Measurements from ENCODE around the gene TGM1. TPM values are rescaled to one million over a fixed set of nuclear protein-coding genes. Genes with fewer than 3 reads are reported as not detected.
A peak's percentile ranks its signal among the peaks of the same experiment; 100 is the strongest.

The TGM1 gene
- total and polyA plus RNA-seq, 4 experiments from 2014 or later, result 0.11 to 16.1 (median 5.5) TPM

DNA sequence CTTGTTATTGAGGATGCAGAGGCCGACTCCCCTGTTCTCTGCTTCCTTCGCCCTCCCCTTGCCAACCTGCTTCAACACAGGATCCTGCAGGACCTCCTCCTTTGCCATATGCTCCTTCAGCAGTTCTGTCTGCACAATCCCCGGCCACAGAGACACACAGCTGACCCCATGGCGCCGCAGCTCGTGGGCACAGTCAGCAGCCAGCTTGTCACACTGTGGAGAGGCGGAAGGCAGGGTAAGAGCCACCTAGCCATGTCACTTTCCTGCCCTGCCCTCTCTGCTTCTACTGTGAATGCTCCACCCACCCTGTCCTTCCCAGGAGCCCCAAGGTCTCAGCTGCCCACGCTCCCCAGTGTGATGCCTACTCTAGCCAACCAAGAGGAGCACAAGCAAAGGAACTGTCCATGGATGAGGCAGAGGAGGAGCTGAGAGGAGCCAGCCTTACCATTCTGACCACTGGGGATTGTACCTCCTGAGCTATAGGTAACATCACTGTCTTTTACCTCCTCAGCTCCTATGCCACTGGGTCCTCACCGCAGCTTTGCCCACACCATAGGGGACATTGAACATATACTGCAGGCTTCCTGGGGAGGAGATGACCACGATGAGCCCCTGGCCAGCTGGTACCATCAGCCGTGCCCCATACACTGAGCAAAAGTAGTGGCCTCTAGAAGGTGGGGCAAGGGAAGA lies 29.3 kb upstream of the TGM1 start:
- POLR2A ChIA-PET (ENCODE audit: partially characterized antibody), result interaction anchor here (1.1 to 1.7 kb wide), 2 partner anchors 50 to 212 kb away, joined by 3 to 6 read pairs; partner anchors contain the start of gene TINF2
- intact Hi-C loops (cut with micrococcal nuclease), result no loop called here

GRCh38 chr14:24291446-24292117 lies 28.6 kb upstream of the TGM1 start:
- CTCF ChIA-PET (ENCODE audit: partially characterized antibody), result interaction anchor here (0.7 to 5.3 kb wide), 6 partner anchors 12 to 145 kb away, joined by 3 to 49 read pairs (median 4); partner anchors contain the start of genes CIDEB, LTB4R2 and TINF2

More for the DNA sequence above, 29.3 kb upstream of the TGM1 start:
- Mint-ChIP-seq H3K9me3 (no peaks in the 10 kb centered on the region), H3K4me1 (peaks cover 8 to 35% (median 19%) of the 10 kb centered on the region in 4 donors), H3K27me3 (no peaks in the 10 kb centered on the region), H3K4me3 (no peak overlapping the region), H3K36me3 (peaks cover 52 to 58% of the 10 kb centered on the region in 2 donors), H3K27ac (peak overlapping the region in 1 of 7 donors; percentile 47)
- Histone ChIP-seq H3K27me3 (ENCODE audit: insufficient read depth, low read length) (no peaks in the 10 kb centered on the region), H3K4me3 (ENCODE audit: low read length in 2 of 2) (no peak overlapping the region), H3K36me3 (ENCODE audit: insufficient read depth, low read length) (peaks cover 44% of the 10 kb centered on the region), H3K27ac (ENCODE audit: low read depth, low read length) (no peak overlapping the region), H3K4me1 (ENCODE audit: insufficient read depth, low read length) (peaks cover 20% of the 10 kb centered on the region), H3K9me3 (ENCODE audit: control insufficient read depth in 1 of 2, low read length in 2 of 2) (no peaks in the 10 kb centered on the region)
- no peak for DNase-seq
- CTCF ChIA-PET (ENCODE audit: partially characterized antibody), result interaction anchor here (0.7 to 5.3 kb wide), 8 partner anchors 9 to 234 kb away, joined by 3 to 49 read pairs (median 4); partner anchors contain the start of genes CIDEB, LTB4R2 and TINF2

GRCh38 chr14:24290746-24291145 lies 27.8 kb upstream of the TGM1 start:
- ChIA-PET POLR2A (ENCODE audit: partially characterized antibody) (interaction anchor here (0.6 to 2.1 kb wide), 6 partner anchors 13 to 232 kb away, joined by 3 to 14 read pairs (median 3); partner anchors contain the start of genes KHNYN, RABGGTA and TINF2), CTCF (ENCODE audit: partially characterized antibody) (interaction anchor here (2.3 to 5.3 kb wide), 3 partner anchors 17 to 48 kb away, joined by 9 to 49 read pairs (median 27); partner anchors contain the start of genes CIDEB, LTB4R2 and TINF2)
- intact Hi-C loops (cut with micrococcal nuclease), result no loop called here
- no peaks in the 10 kb centered on the region for H3K27me3 ChIP-seq (ENCODE audit: insufficient read depth, low read length)
- Mint-ChIP-seq H3K27me3 (no peaks in the 10 kb centered on the region), H3K9me3 (no peaks in the 10 kb centered on the region), H3K4me3 (no peak overlapping the region), H3K4me1 (peaks cover 0 to 20% (median 7%) of the 10 kb centered on the region in 4 donors), H3K27ac (peak overlapping the region in 1 of 7 donors; percentile 35), H3K36me3 (peaks cover 44 to 47% of the 10 kb centered on the region in 2 donors)
- H3K9me3 ChIP-seq (ENCODE audit: control insufficient read depth in 1 of 2, low read length in 2 of 2), result no peaks in the 10 kb centered on the region
- H3K36me3 ChIP-seq (ENCODE audit: insufficient read depth, low read length), result peaks cover 35% of the 10 kb centered on the region
- peaks cover 12% of the 10 kb centered on the region for H3K4me1 ChIP-seq (ENCODE audit: insufficient read depth, low read length)
- no peak overlapping the region for H3K27ac ChIP-seq (ENCODE audit: low read depth, low read length)
- no peak overlapping the region for H3K4me3 ChIP-seq (ENCODE audit: low read length in 2 of 2)
- DNase-seq, result no peak

More at GRCh38 chr14:24291446-24292117, 28.6 kb upstream of the TGM1 start:
- DNase-seq, result no peak
- H3K4me3 Mint-ChIP-seq, result no peak overlapping the region
- peaks cover 50 to 56% of the 10 kb centered on the region in 2 donors for H3K36me3 Mint-ChIP-seq
- H3K27ac Mint-ChIP-seq, result peak overlapping the region in 1 of 7 donors; percentile 26
- POLR2A ChIA-PET (ENCODE audit: partially characterized antibody), result interaction anchor here (0.6 to 2.1 kb wide), 2 partner anchors 49 to 233 kb away, joined by 3 to 14 read pairs; partner anchors contain the start of gene TINF2
- Histone ChIP-seq H3K36me3 (ENCODE audit: insufficient read depth, low read length) (peaks cover 44% of the 10 kb centered on the region), H3K4me3 (ENCODE audit: low read length in 2 of 2) (no peak overlapping the region), H3K4me1 (ENCODE audit: insufficient read depth, low read length) (peaks cover 13% of the 10 kb centered on the region), H3K27me3 (ENCODE audit: insufficient read depth, low read length) (no peaks in the 10 kb centered on the region), H3K27ac (ENCODE audit: low read depth, low read length) (no peak overlapping the region), H3K9me3 (ENCODE audit: control insufficient read depth in 1 of 2, low read length in 2 of 2) (no peaks in the 10 kb centered on the region)
- intact Hi-C loops (cut with micrococcal nuclease), result no loop called here
- H3K4me1 Mint-ChIP-seq, result peaks cover 2 to 28% (median 12%) of the 10 kb centered on the region in 4 donors
- H3K9me3 Mint-ChIP-seq, result no peaks in the 10 kb centered on the region
- no peaks in the 10 kb centered on the region for H3K27me3 Mint-ChIP-seq

DNA sequence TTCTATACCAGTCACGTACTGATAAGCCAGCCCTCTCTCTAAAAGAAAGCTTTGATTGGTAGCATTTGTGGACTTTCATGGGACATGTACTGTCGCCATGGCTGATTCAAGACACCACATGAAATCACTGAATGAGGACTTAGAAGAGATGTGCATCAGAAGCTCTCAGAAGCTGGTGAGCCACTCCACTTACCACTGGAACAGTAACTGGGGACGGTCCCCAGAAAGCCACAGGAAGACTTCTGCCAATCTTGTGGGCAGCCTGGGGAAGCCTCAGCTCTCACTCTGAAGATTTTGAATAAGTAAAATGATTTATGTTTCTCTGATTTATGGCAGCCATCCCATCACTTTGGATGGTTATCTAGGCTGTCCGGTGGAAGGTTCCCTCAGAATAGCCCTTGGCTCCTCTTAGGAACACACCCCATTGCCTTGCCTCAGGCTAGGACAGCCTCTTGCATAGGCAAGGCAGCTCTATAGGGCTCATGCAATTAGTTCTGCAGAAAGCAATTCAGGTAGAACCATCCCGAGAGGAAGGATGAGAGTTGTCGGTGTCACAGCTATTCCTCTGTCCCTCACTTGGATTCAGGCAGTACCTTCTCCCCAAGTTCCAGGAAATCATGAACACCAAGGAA lies 26.8 kb upstream of the TGM1 start:
- POLR2A ChIA-PET (ENCODE audit: partially characterized antibody), result interaction anchor here (0.8 to 2.1 kb wide), 6 partner anchors 10 to 154 kb away, joined by 3 to 14 read pairs (median 3); partner anchors contain the start of genes KHNYN, PSME1, RABGGTA and TINF2
- peak in 2 of 5 donors; percentile 18 to 68 for DNase-seq
- H3K36me3 ChIP-seq (ENCODE audit: insufficient read depth, low read length), result peaks cover 28% of the 10 kb centered on the region
- CTCF ChIA-PET (ENCODE audit: partially characterized antibody), result interaction anchor here (2.3 to 5.3 kb wide), 2 partner anchors 18 to 47 kb away, joined by 9 to 49 read pairs; partner anchors contain the start of genes CIDEB, LTB4R2 and TINF2
- peaks cover 12% of the 10 kb centered on the region for H3K4me1 ChIP-seq (ENCODE audit: insufficient read depth, low read length)
- no peaks in the 10 kb centered on the region for H3K9me3 ChIP-seq (ENCODE audit: control insufficient read depth in 1 of 2, low read length in 2 of 2)
- H3K27ac Mint-ChIP-seq, result peak overlapping the region in 2 of 7 donors; percentile 6 to 46
- no peaks in the 10 kb centered on the region for H3K9me3 Mint-ChIP-seq
- no peaks in the 10 kb centered on the region for H3K27me3 Mint-ChIP-seq
- H3K27me3 ChIP-seq (ENCODE audit: insufficient read depth, low read length), result no peaks in the 10 kb centered on the region
- no peak overlapping the region for H3K4me3 Mint-ChIP-seq
- intact Hi-C loops (cut with micrococcal nuclease), result no loop called here
- H3K4me3 ChIP-seq (ENCODE audit: low read length in 2 of 2), result no peak overlapping the region
- H3K4me1 Mint-ChIP-seq, result peaks cover 0 to 20% (median 6%) of the 10 kb centered on the region in 4 donors
- H3K36me3 Mint-ChIP-seq, result peaks cover 37 to 41% of the 10 kb centered on the region in 2 donors
- no peak overlapping the region for H3K27ac ChIP-seq (ENCODE audit: low read depth, low read length)

GRCh38 chr14:24286996-24287395 lies 24.0 kb upstream of the TGM1 start:
- H3K27ac ChIP-seq (ENCODE audit: low read depth, low read length), result no peak overlapping the region
- Mint-ChIP-seq H3K27ac (no peak overlapping the region), H3K27me3 (no peaks in the 10 kb centered on the region), H3K9me3 (no peaks in the 10 kb centered on the region), H3K4me1 (peaks cover 0 to 20% (median 6%) of the 10 kb centered on the region in 4 donors), H3K4me3 (peak overlapping the region in 1 of 8 donors; percentile 37), H3K36me3 (peaks cover 21 to 25% of the 10 kb centered on the region in 2 donors)
- POLR2A ChIA-PET (ENCODE audit: partially characterized antibody), result no interaction called here
- H3K9me3 ChIP-seq (ENCODE audit: control insufficient read depth in 1 of 2, low read length in 2 of 2), result no peaks in the 10 kb centered on the region
- H3K4me1 ChIP-seq (ENCODE audit: insufficient read depth, low read length), result peaks cover 12% of the 10 kb centered on the region
- CTCF ChIA-PET (ENCODE audit: partially characterized antibody), result no interaction called here
- H3K4me3 ChIP-seq (ENCODE audit: low read length in 2 of 2), result no peak overlapping the region
- no peak for DNase-seq
- intact Hi-C loops (cut with micrococcal nuclease), result no loop called here
- peaks cover 18% of the 10 kb centered on the region for H3K36me3 ChIP-seq (ENCODE audit: insufficient read depth, low read length)
- no peaks in the 10 kb centered on the region for H3K27me3 ChIP-seq (ENCODE audit: insufficient read depth, low read length)

- no peaks in the 10 kb centered on the region for H3K27me3 Mint-ChIP-seq
- Histone ChIP-seq H3K4me1 (ENCODE audit: insufficient read depth, low read length) (peaks cover 11% of the 10 kb centered on the region), H3K4me3 (ENCODE audit: low read length in 2 of 2) (no peak overlapping the region), H3K27ac (ENCODE audit: low read depth, low read length) (no peak overlapping the region), H3K9me3 (ENCODE audit: control insufficient read depth in 1 of 2, low read length in 2 of 2) (no peaks in the 10 kb centered on the region), H3K27me3 (ENCODE audit: insufficient read depth, low read length) (no peaks in the 10 kb centered on the region), H3K36me3 (ENCODE audit: insufficient read depth, low read length) (peaks cover 4% of the 10 kb centered on the region)
- peaks cover 2 to 19% (median 8%) of the 10 kb centered on the region in 4 donors for H3K4me1 Mint-ChIP-seq
- ChIA-PET POLR2A (ENCODE audit: partially characterized antibody) (interaction anchor here (0.7 to 0.8 kb wide), 2 partner anchors 23 to 69 kb away, joined by 3 read pairs; no protein-coding TSS in a partner anchor), CTCF (ENCODE audit: partially characterized antibody) (interaction anchor here (2.1 kb wide), 1 partner anchor 43 kb away, joined by 4 read pairs; the partner anchor contains the start of gene TINF2)
- H3K9me3 Mint-ChIP-seq, result no peaks in the 10 kb centered on the region
- H3K36me3 Mint-ChIP-seq, result peaks cover 6 to 10% of the 10 kb centered on the region in 2 donors
- no peak overlapping the region for H3K4me3 Mint-ChIP-seq
- peak overlapping the region in 3 of 7 donors; percentile 23 to 48 (median 29) for H3K27ac Mint-ChIP-seq
- no peak for DNase-seq
- intact Hi-C loops (cut with micrococcal nuclease), result no loop called here
Measured at GRCh38 chr14:24285351-24285750, 22.4 kb upstream of the TGM1 start.

Measured in CD4-positive, alpha-beta memory T cell (primary cell).